ENCODE results near the gene PRIMPOL.
"Not testable (repeated sequence)": the region's sequence is repeated elsewhere in the genome, so short reads cannot be mapped to it uniquely, and the experiment has no call there.

Gene PRIMPOL

GRCh38 chr4:184636897-184637296, 12.6 kb upstream of the PRIMPOL start:
- DNase-seq (ENCODE audit: extremely low read depth in 1 of 2, low read depth in 1 of 2), result no peak

- DNase-seq (ENCODE audit: extremely low read depth in 1 of 2, low read depth in 1 of 2), result no peak
Observed at GRCh38 chr4:184641022-184641421, 8.5 kb upstream of the PRIMPOL start.

- DNase-seq (ENCODE audit: extremely low read depth in 1 of 2, low read depth in 1 of 2), result no peak
Observed at GRCh38 chr4:184641451-184641850, 8.1 kb upstream of the PRIMPOL start.

GRCh38 chr4:184643731-184644130, 5.8 kb upstream of the PRIMPOL start:
- DNase-seq (ENCODE audit: extremely low read depth in 1 of 2, low read depth in 1 of 2), result no peak

GRCh38 chr4:184644553-184645307, 4.8 kb upstream of the PRIMPOL start:
- no peak for DNase-seq (ENCODE audit: extremely low read depth in 1 of 2, low read depth in 1 of 2)

GRCh38 chr4:184645904-184646610, 3.5 kb upstream of the PRIMPOL start:
- DNase-seq (ENCODE audit: extremely low read depth in 1 of 2, low read depth in 1 of 2), result no peak

- no peak for DNase-seq (ENCODE audit: extremely low read depth in 1 of 2, low read depth in 1 of 2)
Observed at GRCh38 chr4:184647266-184648053, 2.1 kb upstream of the PRIMPOL start.

- no peak for DNase-seq (ENCODE audit: extremely low read depth in 1 of 2, low read depth in 1 of 2)
Observed at GRCh38 chr4:184648054-184648312, 1.6 kb upstream of the PRIMPOL start.

GRCh38 chr4:184648313-184649025, 1.1 kb upstream of the PRIMPOL start:
- DNase-seq (ENCODE audit: extremely low read depth in 1 of 2, low read depth in 1 of 2), result peak in 1 of 2 donors; percentile 43

- peak in 1 of 2 donors; percentile 10 for DNase-seq (ENCODE audit: extremely low read depth in 1 of 2, low read depth in 1 of 2)
Observed at GRCh38 chr4:184649971-184650855, 675 bp downstream of the PRIMPOL start.

- no peak for DNase-seq (ENCODE audit: extremely low read depth in 1 of 2, low read depth in 1 of 2)
Observed at GRCh38 chr4:184651899-184652298, 2.4 kb downstream of the PRIMPOL start.

- not testable (repeated sequence) for DNase-seq (ENCODE audit: extremely low read depth in 1 of 2, low read depth in 1 of 2)
Observed at GRCh38 chr4:184652681-184653080, 3.1 kb downstream of the PRIMPOL start.

GRCh38 chr4:184653650-184654049, 4.1 kb downstream of the PRIMPOL start:
- DNase-seq (ENCODE audit: extremely low read depth in 1 of 2, low read depth in 1 of 2), result no peak

- no peak for DNase-seq (ENCODE audit: extremely low read depth in 1 of 2, low read depth in 1 of 2)
Observed at GRCh38 chr4:184655889-184656869, 6.6 kb downstream of the PRIMPOL start.

GRCh38 chr4:184657144-184657543, 7.6 kb downstream of the PRIMPOL start:
- DNase-seq (ENCODE audit: extremely low read depth in 1 of 2, low read depth in 1 of 2), result no peak

GRCh38 chr4:184657820-184658219, 8.3 kb downstream of the PRIMPOL start:
- not testable (repeated sequence) for DNase-seq (ENCODE audit: extremely low read depth in 1 of 2, low read depth in 1 of 2)

- DNase-seq (ENCODE audit: extremely low read depth in 1 of 2, low read depth in 1 of 2), result no peak
Observed at GRCh38 chr4:184660978-184661377, 11.4 kb downstream of the PRIMPOL start.

- DNase-seq (ENCODE audit: extremely low read depth in 1 of 2, low read depth in 1 of 2), result no peak
Observed at GRCh38 chr4:184662236-184662635, 12.7 kb downstream of the PRIMPOL start.

Measured in stimulated activated CD8-positive, alpha-beta memory T cell treated with anti-CD3 and anti-CD28 coated beads, Interleukin-7, amount 100 ng/mL, for 48 hours (primary cell).